Measurements from ENCODE around the gene NFIC. TPM values are rescaled to one million over a fixed set of nuclear protein-coding genes. Genes with fewer than 3 reads are reported as not detected.

NFIC gene
- total and polyA plus RNA-seq, 2 of the 4 experiments (the other 2 are of a cell fraction), result 21.9 to 32.1 TPM

- in situ Hi-C loops (cut with MboI; ENCODE audit: low sequenced_read_pairs), result no loop called here
- Histone ChIP-seq H3K27me3 (ENCODE audit: control insufficient read depth, insufficient read depth, low read length) (no peaks in the 10 kb centered on the region), H3K14ac (replicated peaks; ENCODE audit: low read depth, low read length) (no peak overlapping the region), H3K4me2 (ENCODE audit: low read depth, low read length) (no peak overlapping the region), H3K4me3 (ENCODE audit: insufficient read depth, low read depth, low read length) (no peak overlapping the region), H3K4me1 (ENCODE audit: control insufficient read depth, insufficient read depth, low read length) (peaks cover 29% of the 10 kb centered on the region), H3K4ac (ENCODE audit: low read depth, low read length) (no peak overlapping the region), H3K36me3 (ENCODE audit: control insufficient read depth, insufficient read depth, low read length) (peaks cover 55% of the 10 kb centered on the region), H2BK20ac (ENCODE audit: low read depth, low read length) (no peak overlapping the region), H2BK120ac (ENCODE audit: low read depth, low read length) (no peak overlapping the region), H4K20me1 (ENCODE audit: insufficient read depth, low read length) (peaks cover 56% of the 10 kb centered on the region), H3K9me1 (ENCODE audit: insufficient read depth, low read length) (peaks cover 15% of the 10 kb centered on the region), H2AFZ (replicated peaks; ENCODE audit: low read length, poor library complexity) (no peak overlapping the region), H4K8ac (ENCODE audit: low read depth in 2 of 2, low read length in 2 of 2) (peak overlapping the region in 1 of 2 experiments; percentile 11; a peak in 1 of 4 replicates), H2BK5ac (ENCODE audit: low read depth, low read length, poor library complexity, severe bottlenecking) (no peak overlapping the region), H4K5ac (ENCODE audit: low read depth, low read length) (no peak overlapping the region), H3K9me3 (ENCODE audit: control insufficient read depth, insufficient read depth, low read length) (no peaks in the 10 kb centered on the region), H3K18ac (ENCODE audit: low read depth, low read length) (no peak overlapping the region), H4K91ac (ENCODE audit: insufficient read depth, low read depth, low read length) (no peak overlapping the region), H2AK9ac (replicated peaks; ENCODE audit: low read depth, low read length, poor library complexity) (peak overlapping the region; percentile 81), H2AK5ac (ENCODE audit: low read depth, low read length) (no peak overlapping the region), H3K56ac (ENCODE audit: extremely low read depth, insufficient read depth, low read length) (no peak overlapping the region), H3K79me1 (ENCODE audit: low read depth in 1 of 2, low read length in 2 of 2) (peaks cover 47 to 86% of the 10 kb centered on the region in 2 experiments), H3K27ac (ENCODE audit: insufficient read depth, low read length) (no peak overlapping the region), H3K9ac (ENCODE audit: low read depth, low read length) (no peak overlapping the region), H2BK15ac (ENCODE audit: low read depth, low read length) (no peak overlapping the region), H3K23ac (ENCODE audit: low read depth, low read length) (no peak overlapping the region; the same call in 1 of the 2 replicates)
- ChIA-PET POLR2A (ENCODE audit: unreplicated experiment) (no interaction called here), CTCF (interaction anchor here (0.6 kb wide), 1 partner anchor 46 kb away, joined by 4 read pairs; no protein-coding TSS in a partner anchor)
- no peak for ATAC-seq (ENCODE audit: low read depth)
- 56% methylated on average over 12 of the region's 37 CpGs; no CpG with 5 or more reads in 1 of the 2 experiments for WGBS, 2 experiments (ENCODE audit: extremely low coverage in 2 of 2, insufficient read length in 1 of 2)
- BruUV-seq (replicated peaks), result no TSS peak
- DNase-seq, result no peak
- TF ChIP-seq MAZ (IDR thresholded peaks at IDR 0.05; ENCODE audit: borderline replicate concordance, low read depth, low read length) (no peak), FOS (IDR thresholded peaks at IDR 0.05; ENCODE audit: low read depth, low read length) (no peak), ELK1 (IDR thresholded peaks at IDR 0.05; ENCODE audit: borderline replicate concordance, low read depth, low read length) (no peak), RAD21 (IDR thresholded peaks at IDR 0.05; ENCODE audit: low read length) (no peak), CTCF (conservative IDR thresholded peaks at IDR 0.05; ENCODE audit: low read depth, low read length) (no peak), CHD1 (IDR thresholded peaks at IDR 0.05; ENCODE audit: low read depth, low read length) (no peak), BHLHE40 (IDR thresholded peaks at IDR 0.05; ENCODE audit: low read depth, low read length) (no peak), RFX5 (IDR thresholded peaks at IDR 0.05; ENCODE audit: low read depth, low read length) (no peak), NFE2L2 (IDR thresholded peaks at IDR 0.05; ENCODE audit: low read depth, low read length) (no peak), RCOR1 (IDR thresholded peaks at IDR 0.05; ENCODE audit: insufficient replicate concordance, low read length) (no peak), CEBPB (IDR thresholded peaks at IDR 0.05; ENCODE audit: low read depth, low read length) (no peak), MAFK (IDR thresholded peaks at IDR 0.05; ENCODE audit: low read depth, low read length) (no peak), SMC3 (IDR thresholded peaks at IDR 0.05; ENCODE audit: low read depth, low read length) (no peak)
- dilution Hi-C loops (cut with HindIII; ENCODE audit: low sequenced_read_pairs, unreplicated experiment), result no loop called here
- intact Hi-C loops (cut with micrococcal nuclease), result no loop called here
Measured at GRCh38 chr19:3455960-3456601, 89.7 kb downstream of the NFIC start.
